Measurements from ENCODE around the gene IGHMBP2.

Gene IGHMBP2

GRCh38 chr11:68939583-68940555 is 36.2 kb downstream of the IGHMBP2 start:
- DNase-seq (ENCODE audit: low read depth in 2 of 2): no peak

- DNase-seq (ENCODE audit: low read depth in 2 of 2): no peak
Observed at GRCh38 chr11:68940651-68941323, 37.1 kb downstream of the IGHMBP2 start.

- no peak for DNase-seq (ENCODE audit: low read depth in 2 of 2)
Observed at GRCh38 chr11:68941324-68942094, 37.8 kb downstream of the IGHMBP2 start.

GRCh38 chr11:68942095-68942620 is 38.5 kb downstream of the IGHMBP2 start:
- no peak for DNase-seq (ENCODE audit: low read depth in 2 of 2)

GRCh38 chr11:68942751-68943271 is 39.1 kb downstream of the IGHMBP2 start:
- DNase-seq (ENCODE audit: low read depth in 2 of 2): no peak

GRCh38 chr11:68946416-68947090 is 42.9 kb downstream of the IGHMBP2 start:
- no peak for DNase-seq (ENCODE audit: low read depth in 2 of 2)

GRCh38 chr11:68947151-68947550 is 43.5 kb downstream of the IGHMBP2 start:
- no peak for DNase-seq (ENCODE audit: low read depth in 2 of 2)

GRCh38 chr11:68948496-68948895 is 44.8 kb downstream of the IGHMBP2 start:
- DNase-seq (ENCODE audit: low read depth in 2 of 2): no peak

- no peak for DNase-seq (ENCODE audit: low read depth in 2 of 2)
Observed at GRCh38 chr11:68948935-68949334, 45.2 kb downstream of the IGHMBP2 start.

GRCh38 chr11:68950270-68950669 is 46.6 kb downstream of the IGHMBP2 start:
- DNase-seq (ENCODE audit: low read depth in 2 of 2): no peak

GRCh38 chr11:68950762-68951161 is 47.1 kb downstream of the IGHMBP2 start:
- DNase-seq (ENCODE audit: low read depth in 2 of 2): no peak

GRCh38 chr11:68954836-68955606 is 51.3 kb downstream of the IGHMBP2 start:
- DNase-seq (ENCODE audit: low read depth in 2 of 2): no peak

- DNase-seq (ENCODE audit: low read depth in 2 of 2): no peak
Observed at GRCh38 chr11:68955607-68955958, 51.9 kb downstream of the IGHMBP2 start.

GRCh38 chr11:68956142-68956541 is 52.5 kb downstream of the IGHMBP2 start:
- DNase-seq (ENCODE audit: low read depth in 2 of 2): no peak

GRCh38 chr11:68956547-68957254 is 53.0 kb downstream of the IGHMBP2 start:
- no peak for DNase-seq (ENCODE audit: low read depth in 2 of 2)

GRCh38 chr11:68958211-68958610 is 54.5 kb downstream of the IGHMBP2 start:
- DNase-seq (ENCODE audit: low read depth in 2 of 2): no peak

- no peak for DNase-seq (ENCODE audit: low read depth in 2 of 2)
Observed at GRCh38 chr11:68959465-68960293, 56.0 kb downstream of the IGHMBP2 start.

- DNase-seq (ENCODE audit: low read depth in 2 of 2): no peak
Observed at GRCh38 chr11:68960294-68961071, 56.8 kb downstream of the IGHMBP2 start.

Data from stimulated activated CD4-positive, alpha-beta T cell treated with anti-CD3 and anti-CD28 coated beads, Interleukin-1b, Interleukin-23, amount 100 ng/mL, for 1 hour (primary cell).